ENCODE measurements around the gene SEMA4B.
"Not testable (repeated sequence)": the region's sequence is repeated elsewhere in the genome, so short reads cannot be mapped to it uniquely, and the experiment has no call there.

SEMA4B gene

DNA sequence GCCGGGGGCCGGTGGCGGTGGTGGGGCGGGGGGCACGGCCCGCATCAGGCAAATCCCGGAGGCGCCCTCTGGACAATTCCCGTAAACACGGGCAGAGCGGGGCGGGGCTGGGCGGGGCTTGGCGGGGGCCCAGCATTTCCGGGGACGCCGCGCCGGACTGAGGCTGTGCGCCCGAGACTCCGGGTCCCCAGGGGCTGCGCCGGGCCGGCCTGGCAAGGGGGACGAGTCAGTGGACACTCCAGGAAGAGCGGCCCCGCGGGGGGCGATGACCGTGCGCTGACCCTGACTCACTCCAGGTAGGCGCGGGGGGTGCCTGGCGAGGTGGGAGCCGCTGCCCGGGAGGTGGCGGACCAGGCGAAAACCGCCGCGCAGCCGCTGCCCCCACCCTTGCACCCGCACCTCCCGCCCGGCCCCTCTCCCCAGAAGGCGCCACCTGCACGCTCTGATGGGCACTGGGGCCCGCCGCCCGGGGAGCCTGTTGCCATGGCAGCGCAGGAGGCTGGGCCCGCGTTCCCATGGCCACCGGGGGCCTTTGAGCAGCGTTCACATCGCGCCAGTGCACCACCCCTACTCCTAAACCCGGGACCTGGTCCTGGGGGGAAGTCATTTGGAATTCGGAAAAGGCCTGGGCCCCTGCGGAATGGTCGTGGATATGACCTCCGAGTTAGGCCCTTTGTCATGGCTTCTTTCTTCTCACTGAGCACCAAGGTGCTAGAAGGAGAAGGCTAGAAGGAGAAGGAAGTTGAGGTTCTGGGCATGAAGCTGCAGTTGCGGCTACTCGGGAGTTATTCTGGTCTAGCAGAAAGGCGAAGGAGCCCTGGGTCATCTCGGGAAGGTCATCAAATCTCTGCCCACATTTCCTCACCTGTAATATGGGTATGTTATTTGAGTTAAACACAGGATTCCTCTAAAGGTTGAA lies 16.1 kb upstream of the SEMA4B start:
- H3K27me3 ChIP-seq (ENCODE audit: control insufficient read depth in 1 of 2, insufficient read depth in 2 of 2, low read length in 2 of 2), result no peaks in the 10 kb centered on the region
- H3K27ac ChIP-seq (ENCODE audit: low read length), result peak overlapping the region; percentile 97
- H3K9me3 ChIP-seq (ENCODE audit: control insufficient read depth in 2 of 2, low read length in 2 of 2), result no peaks in the 10 kb centered on the region
- peak overlapping the region; percentile 81 to 94 for H3K9ac ChIP-seq (ENCODE audit: low read length in 2 of 2)
- H3K36me3 ChIP-seq (ENCODE audit: control insufficient read depth in 2 of 2, insufficient read depth in 2 of 2, low read length in 2 of 2), result no peaks in the 10 kb centered on the region
- H3K4me3 ChIP-seq (ENCODE audit: low read length in 2 of 2), result peak overlapping the region; percentile 77 to 97
- H3K4me1 ChIP-seq (ENCODE audit: control insufficient read depth, insufficient read depth, low read length), result peaks cover 36% of the 10 kb centered on the region

GRCh38 chr15:90187257-90187868 lies 13.8 kb upstream of the SEMA4B start:
- H3K4me3 ChIP-seq (ENCODE audit: low read length in 2 of 2), result peak overlapping the region in 1 of 2 donors; percentile 43
- peak overlapping the region in 1 of 2 donors; percentile 42 for H3K9ac ChIP-seq (ENCODE audit: low read length in 2 of 2)
- peaks cover 57% of the 10 kb centered on the region for H3K4me1 ChIP-seq (ENCODE audit: control insufficient read depth, insufficient read depth, low read length)

GRCh38 chr15:90188065-90188464 lies 13.1 kb upstream of the SEMA4B start:
- H3K36me3 ChIP-seq (ENCODE audit: control insufficient read depth in 2 of 2, insufficient read depth in 2 of 2, low read length in 2 of 2); H3K4me3 ChIP-seq (ENCODE audit: low read length in 2 of 2); H3K27ac ChIP-seq (ENCODE audit: low read length); H3K27me3 ChIP-seq (ENCODE audit: control insufficient read depth in 1 of 2, insufficient read depth in 2 of 2, low read length in 2 of 2); H3K9me3 ChIP-seq (ENCODE audit: control insufficient read depth in 2 of 2, low read length in 2 of 2); H3K9ac ChIP-seq (ENCODE audit: low read length in 2 of 2): not testable (repeated sequence)
- peaks cover 63% of the 10 kb centered on the region for H3K4me1 ChIP-seq (ENCODE audit: control insufficient read depth, insufficient read depth, low read length)

More at GRCh38 chr15:90187257-90187868, 13.8 kb upstream of the SEMA4B start:
- Histone ChIP-seq H3K27ac (ENCODE audit: low read length) (peak overlapping the region; percentile 55), H3K9me3 (ENCODE audit: control insufficient read depth in 2 of 2, low read length in 2 of 2) (no peaks in the 10 kb centered on the region), H3K36me3 (ENCODE audit: control insufficient read depth in 2 of 2, insufficient read depth in 2 of 2, low read length in 2 of 2) (no peaks in the 10 kb centered on the region), H3K27me3 (ENCODE audit: control insufficient read depth in 1 of 2, insufficient read depth in 2 of 2, low read length in 2 of 2) (no peaks in the 10 kb centered on the region)

- H3K9ac ChIP-seq (ENCODE audit: low read length in 2 of 2), result no peak overlapping the region
- no peak overlapping the region for H3K4me3 ChIP-seq (ENCODE audit: low read length in 2 of 2)
- no peaks in the 10 kb centered on the region for H3K36me3 ChIP-seq (ENCODE audit: control insufficient read depth in 2 of 2, insufficient read depth in 2 of 2, low read length in 2 of 2)
- H3K27me3 ChIP-seq (ENCODE audit: control insufficient read depth in 1 of 2, insufficient read depth in 2 of 2, low read length in 2 of 2), result no peaks in the 10 kb centered on the region
- peaks cover 67% of the 10 kb centered on the region for H3K4me1 ChIP-seq (ENCODE audit: control insufficient read depth, insufficient read depth, low read length)
- H3K27ac ChIP-seq (ENCODE audit: low read length), result peak overlapping the region; percentile 90
- no peaks in the 10 kb centered on the region for H3K9me3 ChIP-seq (ENCODE audit: control insufficient read depth in 2 of 2, low read length in 2 of 2)
These were observed 12.0 kb upstream of the SEMA4B start for GRCh38 chr15:90188914-90189748.

DNA sequence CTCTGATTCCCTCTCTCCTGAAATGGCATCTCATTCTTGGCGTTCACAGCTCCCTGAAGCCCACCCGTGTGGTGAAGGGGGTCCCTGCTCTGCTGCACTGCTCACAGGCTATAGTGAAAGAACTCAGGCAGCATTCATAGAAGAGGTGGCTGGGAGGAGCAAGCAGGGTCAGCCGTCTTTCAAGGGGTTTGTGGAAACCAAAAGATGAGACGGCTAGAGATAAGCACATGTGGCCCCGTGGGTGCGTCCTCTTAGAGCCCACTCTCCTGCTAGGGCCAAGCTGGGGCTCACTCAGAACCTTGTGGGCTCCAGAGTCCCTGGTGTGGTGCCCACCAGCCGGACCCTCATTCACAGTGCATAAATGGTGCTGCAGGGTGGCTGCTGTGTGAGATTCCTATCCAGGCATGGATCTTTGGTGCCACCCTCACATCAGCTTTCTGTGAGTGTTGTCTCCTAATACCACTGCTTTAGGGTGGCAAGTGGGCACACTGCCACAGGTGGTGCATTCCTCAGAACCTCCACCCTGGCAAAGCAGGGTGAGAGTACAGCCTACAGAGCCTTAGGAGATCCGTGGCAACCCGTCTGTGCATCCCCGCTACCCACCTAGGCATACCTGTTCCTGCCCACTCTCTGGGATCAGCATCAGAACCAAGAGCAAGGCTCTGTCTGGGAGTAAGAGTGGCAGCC lies 11.2 kb upstream of the SEMA4B start:
- Histone ChIP-seq H3K36me3 (ENCODE audit: control insufficient read depth in 2 of 2, insufficient read depth in 2 of 2, low read length in 2 of 2) (no peaks in the 10 kb centered on the region), H3K4me1 (ENCODE audit: control insufficient read depth, insufficient read depth, low read length) (peaks cover 62% of the 10 kb centered on the region), H3K27me3 (ENCODE audit: control insufficient read depth in 1 of 2, insufficient read depth in 2 of 2, low read length in 2 of 2) (no peaks in the 10 kb centered on the region), H3K9me3 (ENCODE audit: control insufficient read depth in 2 of 2, low read length in 2 of 2) (no peaks in the 10 kb centered on the region), H3K4me3 (ENCODE audit: low read length in 2 of 2) (no peak overlapping the region), H3K9ac (ENCODE audit: low read length in 2 of 2) (peak overlapping the region; percentile 55 to 60), H3K27ac (ENCODE audit: low read length) (peak overlapping the region; percentile 90)

DNA sequence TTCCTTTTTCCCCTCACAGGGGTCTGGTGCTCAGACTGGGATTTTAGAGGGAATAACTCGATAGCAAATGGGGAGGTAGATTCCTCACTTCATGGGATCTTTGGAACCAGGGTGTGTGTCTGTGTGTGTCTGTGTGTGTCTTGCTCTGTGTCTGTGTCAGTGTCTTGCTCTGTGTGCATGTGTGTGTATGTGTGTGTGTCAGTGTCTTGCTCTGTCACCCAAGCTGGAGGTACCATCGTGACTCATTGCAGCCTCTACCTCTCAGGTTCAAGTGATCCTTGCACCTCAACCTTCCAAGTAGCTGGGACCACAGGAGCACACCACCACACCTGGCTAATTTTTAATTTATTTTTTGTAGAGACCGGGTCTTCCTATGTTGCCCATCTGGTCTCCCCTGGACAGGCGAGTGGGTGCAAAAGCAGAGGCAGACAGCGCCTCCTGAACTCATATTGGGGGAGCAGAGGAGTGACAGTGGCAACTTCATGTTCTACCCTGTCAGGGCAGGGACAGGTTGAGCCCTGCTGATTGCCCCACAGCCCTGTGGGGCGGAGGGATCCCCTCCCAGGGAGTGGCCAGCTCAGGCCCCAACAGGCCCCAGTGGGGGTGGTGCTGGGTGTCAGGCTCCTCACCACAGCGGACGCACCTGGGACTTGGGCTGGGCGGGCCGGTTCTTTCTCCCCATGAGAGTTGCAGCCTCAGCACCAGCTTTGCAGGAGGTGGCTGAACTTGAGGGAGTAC lies 10.4 kb upstream of the SEMA4B start:
- H3K9ac ChIP-seq (ENCODE audit: low read length in 2 of 2), result peak overlapping the region; percentile 55 to 60
- no peak overlapping the region for H3K4me3 ChIP-seq (ENCODE audit: low read length in 2 of 2)
- peaks cover 55% of the 10 kb centered on the region for H3K4me1 ChIP-seq (ENCODE audit: control insufficient read depth, insufficient read depth, low read length)
- no peaks in the 10 kb centered on the region for H3K36me3 ChIP-seq (ENCODE audit: control insufficient read depth in 2 of 2, insufficient read depth in 2 of 2, low read length in 2 of 2)
- H3K9me3 ChIP-seq (ENCODE audit: control insufficient read depth in 2 of 2, low read length in 2 of 2), result no peaks in the 10 kb centered on the region
- no peaks in the 10 kb centered on the region for H3K27me3 ChIP-seq (ENCODE audit: control insufficient read depth in 1 of 2, insufficient read depth in 2 of 2, low read length in 2 of 2)
- peak overlapping the region; percentile 90 for H3K27ac ChIP-seq (ENCODE audit: low read length)

GRCh38 chr15:90191344-90191687 lies 9.8 kb upstream of the SEMA4B start:
- peak overlapping the region; percentile 90 for H3K27ac ChIP-seq (ENCODE audit: low read length)
- H3K36me3 ChIP-seq (ENCODE audit: control insufficient read depth in 2 of 2, insufficient read depth in 2 of 2, low read length in 2 of 2), result no peaks in the 10 kb centered on the region
- peak overlapping the region in 1 of 2 donors; percentile 35 for H3K4me3 ChIP-seq (ENCODE audit: low read length in 2 of 2)
- H3K9ac ChIP-seq (ENCODE audit: low read length in 2 of 2), result peak overlapping the region in 1 of 2 donors; percentile 60
- H3K4me1 ChIP-seq (ENCODE audit: control insufficient read depth, insufficient read depth, low read length), result peaks cover 51% of the 10 kb centered on the region
- no peaks in the 10 kb centered on the region for H3K9me3 ChIP-seq (ENCODE audit: control insufficient read depth in 2 of 2, low read length in 2 of 2)
- H3K27me3 ChIP-seq (ENCODE audit: control insufficient read depth in 1 of 2, insufficient read depth in 2 of 2, low read length in 2 of 2), result no peaks in the 10 kb centered on the region

- Histone ChIP-seq H3K27ac (ENCODE audit: low read length) (peak overlapping the region; percentile 90), H3K4me3 (ENCODE audit: low read length in 2 of 2) (peak overlapping the region; percentile 40 to 47), H3K36me3 (ENCODE audit: control insufficient read depth in 2 of 2, insufficient read depth in 2 of 2, low read length in 2 of 2) (no peaks in the 10 kb centered on the region), H3K9ac (ENCODE audit: low read length in 2 of 2) (peak overlapping the region in 1 of 2 donors; percentile 60), H3K27me3 (ENCODE audit: control insufficient read depth in 1 of 2, insufficient read depth in 2 of 2, low read length in 2 of 2) (no peaks in the 10 kb centered on the region), H3K9me3 (ENCODE audit: control insufficient read depth in 2 of 2, low read length in 2 of 2) (no peaks in the 10 kb centered on the region), H3K4me1 (ENCODE audit: control insufficient read depth, insufficient read depth, low read length) (peaks cover 50% of the 10 kb centered on the region)
These were observed 9.2 kb upstream of the SEMA4B start for GRCh38 chr15:90191794-90192509.

DNA sequence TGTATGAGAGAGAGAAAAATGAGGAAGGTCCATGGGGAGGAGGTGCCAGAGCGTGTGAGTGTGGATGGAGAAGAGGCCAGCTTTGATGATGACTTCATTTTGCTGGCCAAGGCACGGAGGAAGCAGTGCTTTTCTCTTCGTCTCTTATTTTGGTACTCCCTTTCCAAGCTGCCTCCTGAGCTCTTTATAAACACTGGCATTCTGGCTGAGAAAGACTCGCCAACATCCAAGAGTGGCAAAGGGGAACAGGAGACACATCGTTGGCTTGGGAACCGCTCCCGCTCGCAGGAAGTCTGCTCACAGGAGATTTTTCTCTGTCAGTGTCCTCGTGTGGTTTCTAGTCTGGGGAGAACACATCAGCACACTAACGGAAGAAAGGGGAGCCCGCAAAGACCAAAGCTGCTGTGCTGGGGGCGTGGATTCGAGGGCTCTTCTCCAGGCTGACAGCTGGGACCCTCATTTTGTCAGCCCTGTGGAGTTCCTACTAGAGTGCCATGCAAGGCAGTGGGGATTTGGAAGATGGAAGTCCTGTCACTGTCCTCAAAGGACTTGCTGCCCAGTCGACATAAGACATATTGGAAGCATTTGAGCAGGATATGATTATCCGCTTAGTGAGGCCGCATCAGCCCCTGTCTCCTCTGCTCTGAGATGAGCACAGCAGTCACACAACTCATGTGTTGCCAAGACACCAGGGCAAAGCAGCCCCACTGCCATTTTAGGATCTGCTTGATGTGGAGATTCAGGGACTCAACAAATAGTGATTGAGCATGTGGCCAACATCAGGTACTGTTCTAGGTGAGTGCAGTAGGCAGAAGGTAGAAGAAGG lies 8.0 kb upstream of the SEMA4B start:
- peak overlapping the region; percentile 40 to 58 for H3K4me3 ChIP-seq (ENCODE audit: low read length in 2 of 2)
- peaks cover 44% of the 10 kb centered on the region for H3K4me1 ChIP-seq (ENCODE audit: control insufficient read depth, insufficient read depth, low read length)
- H3K9me3 ChIP-seq (ENCODE audit: control insufficient read depth in 2 of 2, low read length in 2 of 2), result no peaks in the 10 kb centered on the region
- H3K36me3 ChIP-seq (ENCODE audit: control insufficient read depth in 2 of 2, insufficient read depth in 2 of 2, low read length in 2 of 2), result no peaks in the 10 kb centered on the region
- peak overlapping the region; percentile 90 for H3K27ac ChIP-seq (ENCODE audit: low read length)
- H3K27me3 ChIP-seq (ENCODE audit: control insufficient read depth in 1 of 2, insufficient read depth in 2 of 2, low read length in 2 of 2), result no peaks in the 10 kb centered on the region
- peak overlapping the region; percentile 58 to 64 for H3K9ac ChIP-seq (ENCODE audit: low read length in 2 of 2)

Data from stomach smooth muscle (tissue), 2 donors.